DMS53 treated with DMSO at 0.1 percent for 48 hours (cell line): ENCODE results near the gene USP32.

Experiments used
- DNase-seq: peaks from one replicate; lab custom pipeline; 2025; ENCODE audit not compliant: unreplicated experiment; lab: John Stamatoyannopoulos, UW

USP32 gene

DNA sequence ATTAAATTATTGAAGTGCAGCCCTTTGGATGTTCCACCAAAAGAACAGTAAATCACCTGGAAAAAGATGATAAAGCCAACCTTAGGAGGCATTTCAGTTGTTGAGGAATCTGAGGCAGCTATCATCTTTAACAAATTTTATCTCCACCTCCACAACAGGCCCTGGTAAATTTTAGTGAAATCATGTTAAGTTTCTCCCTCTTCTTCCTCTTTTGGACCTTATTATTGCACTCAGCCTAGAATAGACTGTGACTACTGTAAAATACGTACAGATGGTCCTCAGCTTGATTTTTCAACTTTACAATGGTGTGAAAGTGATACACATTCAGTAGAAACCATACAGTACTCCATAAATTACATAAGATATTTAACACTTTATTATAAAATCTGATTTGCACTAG is 90.3 kb downstream of the USP32 start:
- DNase-seq, result no peak

DNA sequence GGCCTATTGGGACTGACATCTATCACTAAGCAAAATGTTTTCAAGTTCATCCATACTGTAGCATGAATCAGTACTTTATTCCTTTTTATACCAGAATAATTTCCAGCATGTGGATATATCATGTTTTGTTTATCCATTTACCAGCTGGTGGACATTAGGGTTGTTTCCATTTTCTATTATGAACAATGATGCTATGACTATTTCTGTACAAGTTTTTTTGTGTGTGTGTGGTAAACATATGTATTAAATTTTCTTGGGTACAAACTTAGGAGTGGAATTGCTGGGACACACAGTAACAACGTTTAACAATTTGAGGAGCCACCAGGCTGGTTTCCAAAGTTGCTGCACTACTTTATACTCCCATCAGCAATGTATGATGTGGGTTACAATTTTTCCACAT is 91.0 kb downstream of the USP32 start:
- DNase-seq, result no peak

- no peak for DNase-seq
These were observed 91.9 kb downstream of the USP32 start for GRCh38 chr17:60300011-60300410.

DNA sequence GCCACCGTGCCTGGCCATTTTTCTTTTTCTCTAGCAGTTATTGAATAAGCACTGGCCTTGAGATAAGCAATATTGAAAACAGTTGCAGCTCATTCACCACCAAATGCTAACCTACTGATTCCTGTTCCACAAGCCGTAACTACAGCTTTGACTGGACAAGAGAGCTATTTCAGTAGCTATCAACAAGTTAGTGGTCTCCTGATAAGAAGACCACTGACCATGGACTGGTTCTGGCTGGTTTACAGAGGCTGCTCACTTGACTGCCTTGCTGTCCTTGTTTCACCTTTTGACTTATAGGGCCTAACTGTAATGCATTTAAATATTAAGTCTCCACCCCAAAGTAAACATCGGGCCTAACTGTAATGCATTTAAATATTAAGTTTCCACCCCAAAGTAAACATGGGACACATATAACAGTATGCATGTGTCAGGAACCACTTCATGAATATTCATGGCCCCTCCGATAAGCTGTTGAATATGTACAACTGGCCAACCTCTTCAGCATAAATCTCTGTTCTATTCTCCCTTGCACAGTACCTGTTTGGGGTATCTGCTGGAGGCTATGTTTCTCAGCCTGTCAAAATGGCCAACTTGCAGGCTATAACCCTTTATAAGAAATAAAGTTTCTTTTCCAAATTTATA is 94.1 kb downstream of the USP32 start:
- no peak for DNase-seq

DNA sequence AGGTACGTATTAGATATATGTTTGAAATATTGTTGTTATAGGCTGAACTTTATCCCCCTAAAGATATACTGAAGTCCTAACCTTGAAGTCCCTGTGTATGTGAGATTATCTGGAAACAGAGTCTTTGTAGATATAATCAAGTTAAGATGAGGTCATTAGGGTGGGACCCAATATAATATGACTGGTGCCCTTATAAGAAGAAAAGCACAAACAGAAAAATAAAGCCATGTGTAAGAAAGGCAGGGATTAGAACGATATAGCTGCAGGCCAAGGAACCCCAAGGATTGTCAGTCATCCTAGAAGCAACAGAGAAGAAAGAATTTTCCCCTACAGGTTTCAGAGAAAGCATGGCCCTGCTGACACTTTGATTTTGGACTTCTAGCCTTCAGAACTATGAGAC is 95.8 kb downstream of the USP32 start:
- no peak for DNase-seq

GRCh38 chr17:60293580-60294335 is 98.2 kb downstream of the USP32 start:
- no peak for DNase-seq

DNA sequence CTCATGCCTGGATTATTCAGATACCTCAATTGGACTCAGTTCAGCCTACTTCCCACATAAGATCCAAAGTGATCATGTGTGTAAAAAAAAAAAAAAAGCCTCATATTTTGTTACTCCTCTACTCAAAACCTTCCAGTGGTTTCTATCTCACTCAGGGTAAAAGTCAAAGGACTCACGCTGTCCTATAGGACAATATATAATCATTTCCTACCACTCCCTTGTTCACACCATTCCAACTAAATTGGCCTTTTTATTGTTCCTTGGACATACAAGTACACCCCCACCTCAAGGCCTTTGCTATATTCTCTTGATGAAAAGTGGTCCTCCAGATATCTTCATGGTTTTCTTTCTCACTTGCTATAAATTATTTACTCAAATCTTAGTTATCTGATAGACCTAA is 99.2 kb downstream of the USP32 start:
- DNase-seq, result no peak

- DNase-seq, result no peak
These were observed 107.2 kb downstream of the USP32 start for GRCh38 chr17:60284709-60285108.

- no peak for DNase-seq
These were observed 108.1 kb downstream of the USP32 start for GRCh38 chr17:60283816-60284215.

- no peak for DNase-seq
These were observed 111.3 kb downstream of the USP32 start for GRCh38 chr17:60280673-60281072.

- DNase-seq, result no peak
These were observed 113.7 kb downstream of the USP32 start for GRCh38 chr17:60278237-60278636.

DNA sequence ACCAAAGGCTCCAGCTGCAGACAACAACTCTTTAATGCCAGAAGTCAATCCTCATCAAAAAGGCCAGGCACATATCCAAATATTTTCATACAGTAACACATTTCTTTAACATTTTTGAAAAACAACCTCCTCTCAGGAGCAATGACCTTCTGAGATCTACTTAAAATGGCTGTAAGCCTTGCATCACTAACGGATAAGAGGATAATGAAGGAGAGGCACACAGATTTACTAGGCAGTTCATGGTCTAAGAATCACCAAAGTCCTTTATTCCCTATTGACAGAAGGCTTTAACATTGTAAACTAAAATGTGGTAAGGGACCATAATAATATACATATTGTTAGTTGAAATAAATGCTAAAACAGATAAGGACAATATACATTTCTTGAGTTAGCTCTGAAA is 114.7 kb downstream of the USP32 start:
- no peak for DNase-seq

- DNase-seq, result no peak
These were observed 122.5 kb downstream of the USP32 start for GRCh38 chr17:60269417-60269816.

- DNase-seq, result no peak
These were observed 131.4 kb downstream of the USP32 start for GRCh38 chr17:60260540-60260939.

GRCh38 chr17:60258313-60258712 is 133.6 kb downstream of the USP32 start:
- DNase-seq, result no peak

DNA sequence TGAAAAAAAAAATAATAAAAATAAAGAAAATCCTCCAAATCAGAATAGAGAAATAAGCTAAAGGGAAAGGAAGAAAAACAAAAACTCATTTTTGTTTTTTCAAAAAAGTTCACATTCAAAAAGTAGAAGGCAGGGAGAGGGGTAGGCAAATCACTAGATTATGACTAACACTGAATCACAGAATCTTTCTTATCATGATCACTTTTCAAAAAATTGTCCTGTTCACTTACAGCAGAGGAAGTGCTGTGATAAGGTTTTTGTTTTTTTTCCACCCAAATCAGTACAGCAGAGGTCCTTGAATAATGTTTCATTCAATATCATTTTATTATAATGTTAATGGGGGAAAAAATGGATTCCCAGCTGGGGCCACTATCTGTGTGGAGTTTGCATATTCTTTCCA is 135.8 kb downstream of the USP32 start:
- no peak for DNase-seq

DNA sequence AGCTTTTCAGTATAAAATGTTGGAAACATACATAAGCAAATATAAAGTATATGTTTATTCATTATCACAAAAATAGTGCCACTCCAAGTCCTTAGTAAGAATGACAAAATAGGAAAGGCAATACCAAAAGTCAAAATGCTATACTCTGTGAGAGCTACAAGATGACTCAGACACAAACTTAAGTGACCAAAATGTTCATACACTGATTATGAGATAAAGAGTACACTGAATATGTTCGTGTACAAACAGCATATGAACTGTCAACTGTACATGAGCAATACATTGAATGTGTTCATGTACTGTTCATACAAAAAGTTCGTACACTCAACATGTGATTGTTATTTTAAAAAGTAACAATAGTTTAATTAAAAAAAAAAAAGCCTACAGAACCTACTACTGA is 138.9 kb downstream of the USP32 start:
- DNase-seq, result no peak

DNA sequence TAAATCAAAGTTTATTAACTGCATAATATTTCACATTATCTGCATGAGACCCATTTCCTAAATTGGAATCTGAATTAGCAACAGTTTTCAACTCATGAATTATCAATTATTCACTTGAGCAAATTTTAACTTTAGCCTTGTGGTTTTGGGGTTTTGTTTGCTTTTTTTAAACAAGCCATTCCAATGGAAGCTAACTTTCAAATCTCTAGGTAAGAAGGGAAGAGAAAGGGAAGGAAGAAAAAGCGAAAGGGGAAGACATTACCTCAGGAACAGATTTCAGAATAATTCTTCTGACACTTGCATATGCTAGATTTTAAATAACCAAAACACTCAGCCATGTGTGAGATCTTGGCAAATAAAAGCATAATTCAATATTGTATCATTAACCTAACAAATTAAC is 139.5 kb downstream of the USP32 start:
- no peak for DNase-seq

DNA sequence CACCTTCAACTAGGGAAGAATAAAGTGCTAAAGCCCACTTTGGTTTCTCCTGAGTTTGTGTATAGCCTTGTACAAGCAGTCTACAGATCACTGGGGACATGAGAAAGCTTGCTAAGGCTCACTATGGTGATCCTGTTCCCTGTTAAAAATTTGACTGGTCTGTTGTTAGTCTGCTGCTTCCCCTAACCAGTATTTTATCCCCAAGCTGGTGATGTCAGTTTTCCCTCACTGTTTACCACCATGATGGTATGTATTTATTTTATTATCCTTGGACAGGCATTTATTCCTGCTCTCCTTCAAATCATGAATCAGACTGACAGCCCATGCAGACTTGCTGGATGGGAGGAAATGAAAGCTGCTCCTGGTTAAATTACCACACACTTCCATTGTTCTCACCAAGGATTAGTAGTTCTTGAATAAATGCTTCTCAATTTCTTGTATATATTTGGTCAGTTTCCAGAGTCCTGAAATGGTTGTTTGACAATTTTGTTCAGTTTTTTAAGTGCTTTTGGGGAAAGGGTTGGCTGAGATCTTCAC is 142.6 kb downstream of the USP32 start:
- no peak for DNase-seq

DNA sequence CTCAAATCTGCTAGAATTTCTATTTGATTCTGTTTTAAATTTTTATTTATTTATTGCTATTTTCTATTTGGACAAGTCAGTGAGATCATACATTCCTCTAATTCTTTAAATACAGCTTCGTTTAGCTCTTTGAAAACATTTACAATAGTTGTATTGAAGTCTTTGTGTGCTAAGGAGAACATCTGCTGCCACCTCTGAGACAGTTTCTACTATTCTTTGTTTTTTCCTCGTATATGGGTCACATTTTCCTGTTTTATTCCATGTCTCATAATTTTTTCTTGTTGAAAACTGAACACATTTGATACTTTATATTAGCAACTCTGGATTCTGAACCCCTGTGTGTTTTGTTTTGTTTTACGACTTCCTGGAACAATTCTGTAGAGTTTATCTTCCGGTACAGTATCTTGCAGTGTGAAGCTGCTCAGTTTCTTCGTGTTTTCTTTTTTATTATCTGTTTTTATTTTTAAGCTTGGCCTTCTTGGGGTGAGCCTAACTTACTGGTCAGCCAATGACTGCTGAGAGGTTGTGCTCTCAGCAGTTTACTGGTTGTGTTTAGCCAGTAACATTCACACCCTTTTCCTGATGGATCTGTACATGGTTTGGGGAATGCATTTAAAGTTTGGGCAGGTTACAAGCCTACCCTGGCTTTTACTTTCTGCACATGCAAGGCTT is 143.2 kb downstream of the USP32 start:
- no peak for DNase-seq

DNA sequence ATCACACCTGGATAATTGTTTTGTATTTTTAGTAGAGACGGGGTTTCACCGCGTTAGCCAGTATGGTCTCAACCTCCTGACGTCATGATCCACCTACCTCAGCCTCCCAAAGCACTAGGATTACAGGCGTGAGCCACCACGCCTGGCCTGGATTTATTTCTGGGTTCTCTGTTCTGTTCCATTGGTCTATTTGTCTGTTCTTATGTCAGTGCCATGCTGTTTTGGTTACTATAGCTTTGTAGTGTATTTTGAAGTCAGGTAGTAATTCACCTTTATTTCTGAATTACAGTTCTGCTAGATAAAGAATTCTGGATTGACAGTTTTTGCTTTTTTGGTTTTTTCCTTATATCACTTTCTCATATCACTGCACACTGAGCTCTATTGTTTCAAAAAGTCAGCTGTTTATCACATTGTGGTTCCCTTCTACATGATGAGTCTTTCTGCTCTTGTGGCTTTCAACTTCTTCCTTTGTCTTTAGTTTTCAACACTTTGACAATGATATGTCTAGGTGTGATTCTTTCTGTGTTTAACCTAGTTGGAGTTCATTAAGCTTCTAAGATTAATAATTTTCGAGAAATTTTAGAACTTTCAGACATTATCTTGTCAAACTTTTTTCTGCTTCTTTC is 144.0 kb downstream of the USP32 start:
- no peak for DNase-seq

- no peak for DNase-seq
These were observed 147.3 kb downstream of the USP32 start for GRCh38 chr17:60244656-60245055.
